Measurements from ENCODE around the gene MIB1. TPM values are rescaled to one million over a fixed set of nuclear protein-coding genes. Genes with fewer than 3 reads are reported as not detected.

Gene MIB1
- total and polyA plus RNA-seq, 2 donors (not counting 1 experiment from before 2014, with no cell fraction given): 22.3 to 51.0 TPM

DNA sequence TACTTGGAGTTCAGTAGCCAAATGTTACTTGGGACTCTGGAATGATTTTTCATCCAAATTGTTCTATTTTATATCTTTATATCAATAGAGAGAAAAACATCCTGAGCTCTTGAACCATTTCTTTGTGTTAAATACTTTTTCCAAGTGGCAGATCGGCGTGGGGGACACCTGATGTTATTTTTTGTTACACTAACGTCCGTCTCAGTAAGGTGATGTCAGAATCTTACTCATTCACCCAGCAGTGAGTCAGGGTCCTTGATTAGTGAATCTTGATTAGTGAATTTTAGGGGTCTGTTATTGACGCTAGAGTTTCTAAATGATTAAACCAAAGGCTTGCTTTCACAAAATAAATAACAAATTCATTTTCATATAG lies 1.7 kb downstream of the MIB1 start:
- Histone ChIP-seq H3K4me1 (ENCODE audit: control insufficient read depth, extremely low read depth, insufficient read depth, low read length) (no peaks in the 10 kb centered on the region), H3K27ac (ENCODE audit: insufficient read depth, low read length) (no peak overlapping the region), H3K4me3 (replicated peaks in 1 of 4; ENCODE audit: control extremely low read depth in 1 of 4, insufficient read depth in 1 of 4, low read depth in 3 of 4, low read length in 4 of 4) (peak overlapping the region; percentile 72 to 89 (median 88)), H3K4me2 (ENCODE audit: extremely low read depth, insufficient read depth, low read length) (peak overlapping the region; percentile 93), H2AFZ (ENCODE audit: low read length) (no peak overlapping the region), H3K9me3 (ENCODE audit: control insufficient read depth, insufficient read depth, low read depth, low read length) (no peaks in the 10 kb centered on the region), H3K36me3 (ENCODE audit: control insufficient read depth, insufficient read depth, low read length) (no peaks in the 10 kb centered on the region), H4K20me1 (ENCODE audit: control insufficient read depth, extremely low read depth, insufficient read depth, low read length) (no peaks in the 10 kb centered on the region), H3K79me2 (ENCODE audit: control insufficient read depth, insufficient read depth, low read length) (peaks cover 36% of the 10 kb centered on the region), H3K27me3 (ENCODE audit: control insufficient read depth, insufficient read depth, low read length) (no peaks in the 10 kb centered on the region), H3K9ac (ENCODE audit: insufficient read depth, low read length) (no peak overlapping the region)
- peak; percentile 11 to 50 for DNase-seq (ENCODE audit: low read depth in 2 of 2)
- TF ChIP-seq EZH2 (IDR thresholded peaks at IDR 0.05; ENCODE audit: low read length, missing control alignments) (no peak), CTCF (conservative IDR thresholded peaks at IDR 0.05 in 1 of 2, IDR thresholded peaks at IDR 0.05 in 1 of 2; ENCODE audit: low read depth in 1 of 2, low read length in 2 of 2) (no peak)

GRCh38 chr18:21743166-21743832 lies 2.7 kb downstream of the MIB1 start:
- H3K79me2 ChIP-seq (ENCODE audit: control insufficient read depth, insufficient read depth, low read length): peaks cover 38% of the 10 kb centered on the region
- H3K4me3 ChIP-seq (replicated peaks in 1 of 4; ENCODE audit: control extremely low read depth in 1 of 4, insufficient read depth in 1 of 4, low read depth in 3 of 4, low read length in 4 of 4): peak overlapping the region in 1 of 4 experiments; percentile 22
- TF ChIP-seq EZH2 (IDR thresholded peaks at IDR 0.05; ENCODE audit: low read length, missing control alignments): no peak
- TF ChIP-seq CTCF (conservative IDR thresholded peaks at IDR 0.05 in 1 of 2, IDR thresholded peaks at IDR 0.05 in 1 of 2; ENCODE audit: low read depth in 1 of 2, low read length in 2 of 2): no peak

DNA sequence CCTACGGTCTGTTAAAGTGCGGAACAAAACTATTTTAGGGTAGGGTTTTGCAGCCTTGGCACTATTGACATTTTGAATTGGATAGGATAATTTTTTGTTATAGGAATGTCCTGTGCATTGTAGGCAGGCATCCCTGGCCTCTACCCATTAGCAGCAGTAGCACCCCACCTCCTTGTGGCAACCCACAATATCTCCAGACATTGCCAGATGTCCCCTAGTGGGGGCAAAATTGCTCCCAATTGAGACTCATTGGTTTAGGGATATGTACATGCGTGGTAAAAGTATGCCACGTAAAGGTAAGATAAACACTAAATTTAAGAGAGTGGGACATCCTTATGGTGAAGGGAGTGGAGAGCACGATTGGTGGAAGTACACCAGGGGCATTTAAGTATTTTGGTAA lies 4.6 kb downstream of the MIB1 start:
- H2AFZ ChIP-seq (ENCODE audit: low read length): no peak overlapping the region
- peaks cover 38% of the 10 kb centered on the region for H3K79me2 ChIP-seq (ENCODE audit: control insufficient read depth, insufficient read depth, low read length)
- no peak for TF ChIP-seq CTCF (conservative IDR thresholded peaks at IDR 0.05 in 1 of 2, IDR thresholded peaks at IDR 0.05 in 1 of 2; ENCODE audit: low read depth in 1 of 2, low read length in 2 of 2)
- no peak for TF ChIP-seq EZH2 (IDR thresholded peaks at IDR 0.05; ENCODE audit: low read length, missing control alignments)
- H3K9me3 ChIP-seq (ENCODE audit: control insufficient read depth, insufficient read depth, low read depth, low read length): no peaks in the 10 kb centered on the region
- H3K4me2 ChIP-seq (ENCODE audit: extremely low read depth, insufficient read depth, low read length): no peak overlapping the region
- no peaks in the 10 kb centered on the region for H4K20me1 ChIP-seq (ENCODE audit: control insufficient read depth, extremely low read depth, insufficient read depth, low read length)
- H3K4me1 ChIP-seq (ENCODE audit: control insufficient read depth, extremely low read depth, insufficient read depth, low read length): no peaks in the 10 kb centered on the region
- no peak overlapping the region for H3K27ac ChIP-seq (ENCODE audit: insufficient read depth, low read length)
- no peak for DNase-seq (ENCODE audit: low read depth in 2 of 2)
- H3K9ac ChIP-seq (ENCODE audit: insufficient read depth, low read length): no peak overlapping the region
- H3K36me3 ChIP-seq (ENCODE audit: control insufficient read depth, insufficient read depth, low read length): no peaks in the 10 kb centered on the region
- H3K4me3 ChIP-seq (replicated peaks in 1 of 4; ENCODE audit: control extremely low read depth in 1 of 4, insufficient read depth in 1 of 4, low read depth in 3 of 4, low read length in 4 of 4): no peak overlapping the region
- no peaks in the 10 kb centered on the region for H3K27me3 ChIP-seq (ENCODE audit: control insufficient read depth, insufficient read depth, low read length)

More at GRCh38 chr18:21743166-21743832, 2.7 kb downstream of the MIB1 start:
- Histone ChIP-seq H3K27ac (ENCODE audit: insufficient read depth, low read length) (no peak overlapping the region), H4K20me1 (ENCODE audit: control insufficient read depth, extremely low read depth, insufficient read depth, low read length) (no peaks in the 10 kb centered on the region), H3K27me3 (ENCODE audit: control insufficient read depth, insufficient read depth, low read length) (no peaks in the 10 kb centered on the region), H3K4me2 (ENCODE audit: extremely low read depth, insufficient read depth, low read length) (no peak overlapping the region), H3K4me1 (ENCODE audit: control insufficient read depth, extremely low read depth, insufficient read depth, low read length) (no peaks in the 10 kb centered on the region), H3K9me3 (ENCODE audit: control insufficient read depth, insufficient read depth, low read depth, low read length) (no peaks in the 10 kb centered on the region), H3K9ac (ENCODE audit: insufficient read depth, low read length) (no peak overlapping the region), H2AFZ (ENCODE audit: low read length) (no peak overlapping the region), H3K36me3 (ENCODE audit: control insufficient read depth, insufficient read depth, low read length) (no peaks in the 10 kb centered on the region)
- no peak for DNase-seq (ENCODE audit: low read depth in 2 of 2)

Data from fibroblast of lung (primary cell).